C4-2B (cell line): ENCODE measurements around the gene ZNF318.

Experiments used
- H3K27ac ChIP-seq: fragments of 450-650 bp; 2 replicates; pipeline ENCODE4 v1.5.1; 2017
- CTCF ChIP-seq: fragments of 450-650 bp; conservative IDR thresholded peaks from 2 replicates; pipeline ENCODE4 v1.5.1; 2017; ENCODE audit warnings: mild to moderate bottlenecking
- ZFX ChIP-seq: fragments of 450-650 bp; IDR thresholded peaks from 2 replicates; pipeline ENCODE4 v1.6.1; 2017

ZNF318 gene

GRCh38 chr6:43295456-43295855 lies 74.0 kb downstream of the ZNF318 start:
- TF ChIP-seq CTCF: no peak
- no peak overlapping the region for H3K27ac ChIP-seq

- no peak for TF ChIP-seq ZFX
- no peak for TF ChIP-seq CTCF
- no peak overlapping the region for H3K27ac ChIP-seq
Measured at GRCh38 chr6:43294536-43294935, 74.9 kb downstream of the ZNF318 start.

DNA sequence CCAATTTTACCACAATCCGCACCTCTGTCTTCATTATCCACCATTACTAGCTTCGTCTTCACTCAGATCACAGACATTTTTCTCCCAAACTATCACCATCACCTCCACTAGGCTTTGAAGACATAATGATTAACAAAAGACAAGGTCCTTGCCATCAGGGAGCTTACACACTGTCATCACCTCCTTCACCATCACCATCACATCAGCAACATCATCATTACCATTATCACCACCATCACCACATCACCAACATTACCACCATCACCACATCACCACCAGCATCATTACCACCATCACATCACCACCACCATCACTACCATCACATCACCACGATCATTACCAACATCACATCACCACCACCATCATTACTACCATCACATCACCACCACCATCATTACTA lies 75.7 kb downstream of the ZNF318 start:
- no peak for TF ChIP-seq ZFX
- TF ChIP-seq CTCF: no peak
- H3K27ac ChIP-seq: no peak overlapping the region

DNA sequence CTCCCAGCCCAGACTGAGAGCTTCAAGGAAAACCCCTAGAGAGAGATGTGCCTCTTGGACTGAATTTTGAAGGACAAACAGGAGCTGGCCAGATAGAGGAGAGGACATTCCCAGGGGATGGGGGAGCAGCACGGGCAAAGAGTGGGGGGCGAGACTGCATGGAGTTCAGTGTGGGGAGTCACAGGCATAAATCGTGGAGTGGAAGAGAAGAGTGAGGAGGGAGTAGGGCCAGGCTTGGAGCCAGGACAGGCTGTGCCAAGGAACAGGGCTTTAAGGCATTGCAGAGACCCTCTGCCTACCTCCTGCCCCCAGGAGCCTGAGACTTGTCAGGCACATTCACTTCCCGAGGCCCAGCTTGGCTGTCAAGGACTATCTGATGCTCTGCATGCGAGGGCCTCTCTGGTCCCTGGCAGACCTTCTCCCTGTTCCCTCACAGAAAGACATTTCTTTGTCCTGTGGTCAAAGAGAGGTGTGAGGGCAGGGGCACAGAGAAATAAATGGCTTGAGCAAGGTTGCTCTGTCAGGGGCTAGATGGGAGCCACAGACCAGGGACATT lies 76.6 kb downstream of the ZNF318 start:
- TF ChIP-seq ZFX (no peak), CTCF (no peak)
- no peak overlapping the region for H3K27ac ChIP-seq

DNA sequence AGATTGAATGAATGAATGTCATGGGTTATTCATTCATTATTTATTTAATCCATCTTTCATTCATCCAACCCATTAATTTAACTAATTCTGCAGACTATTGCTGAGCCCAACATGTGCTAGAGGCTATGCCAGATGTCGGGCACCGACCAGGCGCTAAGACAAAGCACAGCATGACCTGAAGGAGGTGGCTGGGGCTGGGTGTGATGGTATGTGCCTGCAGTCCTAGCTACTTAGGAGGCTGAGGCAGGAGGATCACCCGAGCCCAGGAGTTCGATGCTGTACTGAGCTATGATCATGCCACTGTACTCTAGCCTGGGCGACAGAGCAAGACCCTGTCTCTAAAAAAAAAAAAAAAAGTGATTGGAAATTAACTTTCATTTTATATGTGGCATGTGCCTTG lies 77.1 kb downstream of the ZNF318 start:
- H3K27ac ChIP-seq: no peak overlapping the region
- TF ChIP-seq ZFX (no peak), CTCF (no peak)

DNA sequence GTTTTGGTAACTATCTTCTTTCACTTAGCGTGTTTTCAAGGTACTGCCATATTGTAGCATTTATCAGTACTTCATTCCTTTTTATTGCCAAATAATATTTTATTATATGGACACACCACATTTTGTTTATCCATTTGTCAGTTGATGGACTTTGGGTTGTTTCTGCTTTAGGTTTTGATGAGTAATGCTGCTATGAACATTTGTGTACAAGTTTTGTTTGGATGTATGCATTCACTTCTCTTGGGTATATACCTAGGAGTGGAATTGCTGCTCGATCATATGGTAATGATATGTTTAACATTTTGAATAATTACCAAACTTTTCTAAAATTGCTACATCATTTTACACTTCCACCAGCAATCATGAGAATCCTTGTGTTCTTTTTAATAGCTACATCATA lies 77.7 kb downstream of the ZNF318 start:
- H3K27ac ChIP-seq: no peak overlapping the region
- TF ChIP-seq CTCF: no peak
- TF ChIP-seq ZFX: no peak

DNA sequence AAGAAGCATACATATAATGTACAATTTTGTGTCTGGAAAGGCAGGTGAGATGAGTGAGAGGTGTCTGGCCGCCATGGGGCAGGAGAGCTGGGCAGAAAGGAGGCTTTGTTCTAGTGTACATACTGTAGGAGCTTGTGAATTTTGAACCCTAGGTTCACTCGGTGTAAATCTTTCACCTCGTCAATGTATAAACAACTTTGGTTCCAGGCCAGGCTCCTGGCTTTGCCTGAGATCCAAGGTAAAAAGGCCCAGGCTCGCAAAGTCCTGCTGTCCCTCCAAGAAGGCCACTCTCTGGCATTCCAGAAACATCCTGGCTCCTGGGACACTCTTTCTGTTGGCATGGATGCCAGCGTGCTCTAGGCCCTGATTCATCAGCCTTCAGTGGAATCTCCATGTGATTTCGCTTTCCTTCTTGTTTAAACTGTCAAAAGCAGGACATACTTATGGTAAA lies 78.5 kb downstream of the ZNF318 start:
- TF ChIP-seq ZFX: no peak
- TF ChIP-seq CTCF: no peak

More for the DNA sequence above, 78.5 kb downstream of the ZNF318 start:
- H3K27ac ChIP-seq: no peak overlapping the region
